Measurements from ENCODE around the gene FANCG. TPM values are rescaled to one million over a fixed set of nuclear protein-coding genes. Genes with fewer than 3 reads are reported as not detected.

The FANCG gene
- 11.4 and 52.3 TPM in 2 replicates for total RNA-seq

GRCh38 chr9:35079426-35080341 lies at the start of gene FANCG:
FANCG (minus strand) TSS chr9:35079942; CDS start chr9:35079524, 418 bp downstream.

GRCh38 chr9:35115680-35116538 lies 36.2 kb upstream of the FANCG start, which contains the start of gene ATOSB:
ATOSB (minus strand) TSS chr9:35115862; CDS start chr9:35108274, 7,588 bp downstream.

GRCh38 chr9:35102769-35103659 lies 23.3 kb upstream of the FANCG start, which contains the start of gene STOML2:
STOML2 (minus strand) TSS chr9:35103131; CDS start chr9:35103094, 37 bp downstream.

GRCh38 chr9:35096035-35096849 lies 16.5 kb upstream of the FANCG start, which contains the start of gene PIGO:
PIGO (minus strand) TSS chr9:35096591; CDS start chr9:35095565, 1,026 bp downstream.

GRCh38 chr9:35072461-35073278 lies 7.1 kb downstream of the FANCG start, which contains the start of gene VCP:
VCP (minus strand) TSS chr9:35072625; CDS start chr9:35072353, 272 bp downstream.

Small RNA genes lying within 50 kb of the gene (small RNA-seq; reads per million reads assigned to genes)
- not detected for gene RN7SL338P (ENCODE audit: low replicate concordance)

Other genes with a start within 250 kb of the FANCG start
- gene PHF24, start 121.7 kb downstream of the FANCG start, total RNA-seq: not detected in 2 replicates
- 11.6 and 22.3 TPM in 2 replicates for gene DNAJB5, start 90.2 kb downstream of the FANCG start, total RNA-seq
- 516 and 635 TPM in 2 replicates for gene VCP, start 7.3 kb downstream of the FANCG start, total RNA-seq
- gene PIGO, start 16.6 kb upstream of the FANCG start, total RNA-seq: 18.5 and 22.3 TPM in 2 replicates
- gene STOML2, start 23.2 kb upstream of the FANCG start, total RNA-seq: 143 and 232 TPM in 2 replicates
- 46.8 and 47.3 TPM in 2 replicates for gene ATOSB, start 35.9 kb upstream of the FANCG start, total RNA-seq
- 28.9 and 35.4 TPM in 2 replicates for gene UNC13B, start 82.1 kb upstream of the FANCG start, total RNA-seq

Measured in placental pericyte (primary cell).